Activated effector memory CD4-positive, alpha-beta T cell treated with Interleukin-2 at 50 U/mL for 16 hours (primary cell): ENCODE results near the gene PICALM.
"Not testable (repeated sequence)": the region's sequence is repeated elsewhere in the genome, so short reads cannot be mapped to it uniquely, and the experiment has no call there.

Experiments
- DNase-seq: peaks from one replicate; pipeline ENCODE4 v3.0.0-alpha.2; 2020

The PICALM gene, protein sequence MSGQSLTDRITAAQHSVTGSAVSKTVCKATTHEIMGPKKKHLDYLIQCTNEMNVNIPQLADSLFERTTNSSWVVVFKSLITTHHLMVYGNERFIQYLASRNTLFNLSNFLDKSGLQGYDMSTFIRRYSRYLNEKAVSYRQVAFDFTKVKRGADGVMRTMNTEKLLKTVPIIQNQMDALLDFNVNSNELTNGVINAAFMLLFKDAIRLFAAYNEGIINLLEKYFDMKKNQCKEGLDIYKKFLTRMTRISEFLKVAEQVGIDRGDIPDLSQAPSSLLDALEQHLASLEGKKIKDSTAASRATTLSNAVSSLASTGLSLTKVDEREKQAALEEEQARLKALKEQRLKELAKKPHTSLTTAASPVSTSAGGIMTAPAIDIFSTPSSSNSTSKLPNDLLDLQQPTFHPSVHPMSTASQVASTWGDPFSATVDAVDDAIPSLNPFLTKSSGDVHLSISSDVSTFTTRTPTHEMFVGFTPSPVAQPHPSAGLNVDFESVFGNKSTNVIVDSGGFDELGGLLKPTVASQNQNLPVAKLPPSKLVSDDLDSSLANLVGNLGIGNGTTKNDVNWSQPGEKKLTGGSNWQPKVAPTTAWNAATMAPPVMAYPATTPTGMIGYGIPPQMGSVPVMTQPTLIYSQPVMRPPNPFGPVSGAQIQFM

GRCh38 chr11:86068951-86069407 lies at the start of gene PICALM:
PICALM (minus strand) TSS chr11:86069084; CDS start chr11:86068780, 304 bp downstream.
- peak; percentile 95 for DNase-seq

GRCh38 chr11:86118253-86118652 lies 49.4 kb upstream of the PICALM start:
- DNase-seq: no peak

DNA sequence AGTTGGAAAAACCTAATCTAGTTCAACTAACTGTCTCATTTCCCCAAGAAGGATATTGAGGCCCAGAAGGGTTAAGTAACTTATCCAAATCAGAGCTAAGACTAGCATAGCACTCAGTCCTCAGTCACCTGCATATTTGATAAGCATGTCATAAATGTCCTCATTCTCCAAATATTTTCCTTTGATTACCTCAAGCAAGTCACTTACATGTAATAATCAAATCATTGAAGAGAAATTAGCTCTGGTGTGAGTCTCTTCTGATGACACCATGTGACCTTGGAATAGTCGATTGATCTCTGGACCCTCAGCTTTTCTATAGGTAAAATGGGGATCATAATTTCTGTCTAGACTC lies 48.8 kb upstream of the PICALM start:
- DNase-seq: no peak

- no peak for DNase-seq
Observed at GRCh38 chr11:86117001-86117711, 48.3 kb upstream of the PICALM start.

DNA sequence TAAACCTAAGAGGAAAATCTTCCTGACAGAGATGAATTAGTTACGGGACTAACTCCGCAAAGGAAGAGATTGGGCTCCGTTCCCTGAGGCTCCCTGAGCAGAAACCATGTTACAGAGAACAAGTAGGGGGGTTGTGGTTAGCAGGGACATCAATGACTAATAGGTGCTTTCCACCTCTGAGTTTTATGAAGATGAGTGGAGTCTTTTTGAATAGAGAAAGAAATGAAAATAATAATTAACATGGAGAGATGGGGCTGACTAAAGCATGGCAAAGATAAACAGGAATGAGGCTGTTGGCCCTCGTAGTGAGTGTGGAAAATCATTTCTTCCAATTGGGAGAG lies 47.5 kb upstream of the PICALM start:
- DNase-seq: peak; percentile 6

DNA sequence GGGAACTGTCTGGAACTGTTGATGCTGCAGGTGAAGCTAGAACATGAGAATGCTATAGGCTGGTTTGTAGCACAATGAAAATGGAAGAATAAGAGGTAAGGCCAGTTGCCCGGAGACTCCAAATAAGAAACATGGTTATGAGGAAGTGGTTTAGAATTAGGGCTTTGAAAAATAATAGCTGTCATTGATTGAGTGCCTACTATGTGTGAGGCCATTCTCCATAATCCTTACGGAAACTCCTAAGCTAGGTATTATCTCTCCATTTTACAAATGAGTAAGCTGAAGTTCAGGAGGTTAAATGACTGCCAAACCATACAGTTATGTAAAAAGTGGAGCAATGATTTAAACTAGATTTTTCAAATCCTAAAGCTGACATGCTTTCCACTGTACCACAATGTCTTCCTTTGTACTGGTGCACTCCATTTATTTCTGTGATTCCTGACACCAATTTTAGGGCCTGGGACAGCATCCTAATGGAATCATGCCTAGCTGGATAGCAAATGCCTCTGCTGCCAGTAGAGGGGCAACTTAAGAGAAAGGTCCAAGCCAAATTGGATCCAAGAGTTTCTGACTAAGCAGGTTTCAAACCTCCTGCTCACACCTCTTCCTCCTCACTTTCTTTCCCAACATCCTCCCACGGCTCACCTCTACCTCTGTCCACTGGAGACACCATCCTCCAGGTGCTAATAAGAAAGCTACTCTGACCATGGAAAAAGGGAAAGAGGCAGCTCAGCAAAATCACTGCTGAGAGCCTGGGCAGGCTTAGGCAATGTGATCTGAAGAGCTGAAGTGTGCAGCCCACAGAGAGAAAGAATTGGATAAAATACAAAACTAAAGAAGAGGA lies 46.9 kb upstream of the PICALM start:
- no peak for DNase-seq

DNA sequence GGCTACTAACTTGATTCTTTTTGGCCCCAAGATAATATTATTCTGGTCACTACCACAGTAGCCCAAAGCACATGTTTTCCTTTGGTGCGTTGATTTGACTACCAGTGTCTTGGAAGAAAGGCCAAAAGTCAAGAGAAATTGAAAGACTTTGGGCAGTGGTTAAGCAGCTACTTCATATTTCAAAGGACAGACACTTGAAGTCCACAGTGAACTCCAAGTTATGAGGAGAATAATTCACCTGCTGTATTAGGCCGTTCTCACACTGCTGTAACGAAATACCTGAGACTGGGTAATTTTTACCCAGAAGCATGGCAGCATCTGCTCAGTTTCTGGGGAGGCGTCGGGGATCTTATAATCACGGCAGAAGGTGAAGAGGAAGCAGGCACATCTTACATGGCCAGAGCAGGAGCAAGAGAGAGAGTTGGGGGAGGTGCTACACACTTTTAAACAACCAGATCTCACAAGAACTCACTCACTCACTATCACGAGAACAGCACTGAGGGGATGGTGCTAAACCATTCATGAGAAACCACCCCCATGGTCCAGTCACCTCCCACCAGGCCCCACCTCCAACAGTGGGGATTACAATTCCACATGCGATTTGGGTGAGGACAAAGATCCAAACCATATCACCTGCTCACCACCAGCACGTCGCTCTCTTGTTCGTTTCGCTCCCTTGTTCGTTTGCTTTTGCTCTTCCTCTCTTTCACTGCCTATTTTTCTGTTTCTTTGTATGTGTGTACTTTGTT lies 40.2 kb upstream of the PICALM start:
- DNase-seq: no peak

- no peak for DNase-seq
Observed at GRCh38 chr11:86108191-86108590, 39.3 kb upstream of the PICALM start.

GRCh38 chr11:86106916-86107315 lies 38.0 kb upstream of the PICALM start:
- no peak for DNase-seq

GRCh38 chr11:86106031-86106430 lies 37.1 kb upstream of the PICALM start:
- not testable (repeated sequence) for DNase-seq

DNA sequence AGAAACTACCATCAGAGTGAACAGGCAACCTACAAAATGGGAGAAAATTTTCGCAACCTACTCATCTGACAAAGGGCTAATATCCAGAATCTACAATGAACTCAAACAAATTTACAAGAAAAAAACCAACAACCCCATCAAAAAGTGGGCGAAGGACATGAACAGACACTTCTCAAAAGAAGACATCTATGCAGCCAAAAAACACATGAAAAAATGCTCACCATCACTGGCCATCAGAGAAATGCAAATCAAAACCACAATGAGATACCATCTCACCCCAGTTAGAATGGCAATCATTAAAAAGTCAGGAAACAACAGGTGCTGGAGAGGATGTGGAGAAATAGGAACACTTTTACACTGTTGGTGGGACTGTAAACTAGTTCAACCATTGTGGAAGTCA lies 36.7 kb upstream of the PICALM start:
- not testable (repeated sequence) for DNase-seq

DNA sequence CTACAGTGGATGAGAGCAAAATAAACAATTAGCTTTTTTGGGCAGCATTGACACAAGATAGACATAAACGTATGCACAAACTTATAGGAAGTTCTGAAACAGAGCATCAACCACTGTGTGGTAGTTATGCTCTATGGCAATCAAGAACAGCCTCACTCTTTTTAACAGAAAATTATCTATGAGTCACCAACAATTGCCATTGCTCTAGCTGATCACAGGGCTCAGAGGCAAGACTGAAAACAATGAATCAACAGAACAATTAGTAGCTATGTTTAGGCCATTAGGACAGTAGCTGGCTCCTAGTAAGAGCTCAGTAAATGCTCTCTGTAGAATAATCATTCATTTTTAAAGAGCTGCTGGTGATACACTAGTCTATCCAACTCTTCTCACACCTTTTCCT lies 34.9 kb upstream of the PICALM start:
- DNase-seq: no peak

DNA sequence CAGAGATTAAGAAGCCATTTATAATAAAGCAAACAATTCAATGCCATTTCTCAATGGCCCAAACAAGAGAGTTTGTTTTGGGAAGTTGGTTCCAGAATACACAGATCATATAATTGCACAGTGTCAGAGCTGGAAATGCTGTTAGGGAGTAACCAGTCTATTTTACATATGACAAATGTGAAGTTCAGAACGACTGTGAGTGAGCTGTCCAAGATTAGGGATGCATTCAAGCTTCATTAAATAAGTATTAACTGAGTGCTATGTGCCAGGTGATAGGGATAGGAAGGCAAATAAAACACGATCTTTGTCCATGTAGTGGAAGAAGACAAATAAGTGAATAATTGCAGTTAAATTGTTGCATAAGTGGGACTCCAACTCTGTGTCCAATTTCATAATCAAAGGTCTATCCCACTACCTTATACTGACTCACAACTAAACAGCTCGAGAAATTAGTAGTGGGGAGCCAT lies 33.1 kb upstream of the PICALM start:
- no peak for DNase-seq

GRCh38 chr11:86101493-86101892 lies 32.6 kb upstream of the PICALM start:
- DNase-seq: no peak

- no peak for DNase-seq
Observed at GRCh38 chr11:86099874-86100273, 31.0 kb upstream of the PICALM start.

- no peak for DNase-seq
Observed at GRCh38 chr11:86097980-86098379, 29.1 kb upstream of the PICALM start.

GRCh38 chr11:86091566-86091965 lies 22.7 kb upstream of the PICALM start:
- DNase-seq: no peak

GRCh38 chr11:86091086-86091485 lies 22.2 kb upstream of the PICALM start:
- no peak for DNase-seq

DNA sequence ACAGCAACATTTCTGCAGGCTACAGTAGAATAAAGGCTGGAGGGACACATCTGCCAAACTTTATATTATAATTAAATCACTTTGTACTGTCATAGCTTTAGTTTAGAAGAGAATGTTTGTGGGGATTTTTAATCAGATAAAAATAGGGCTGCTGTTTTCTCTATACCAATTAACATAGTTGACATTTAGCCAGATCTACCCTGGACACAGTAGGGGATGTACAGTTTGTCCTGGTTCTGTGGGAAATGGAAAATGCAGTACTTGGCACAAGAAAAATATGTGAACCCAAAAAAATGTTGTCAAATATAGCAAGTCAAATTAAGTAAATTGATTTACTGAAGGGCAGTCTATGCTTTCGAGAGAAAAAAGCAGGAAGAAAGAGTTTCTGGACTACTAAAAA lies 20.8 kb upstream of the PICALM start:
- no peak for DNase-seq

- not testable (repeated sequence) for DNase-seq
Observed at GRCh38 chr11:86087688-86088087, 18.8 kb upstream of the PICALM start.

GRCh38 chr11:86087256-86087655 lies 18.4 kb upstream of the PICALM start:
- no peak for DNase-seq

- no peak for DNase-seq
Observed at GRCh38 chr11:86081455-86081854, 12.6 kb upstream of the PICALM start.
